GM21423 (cell line): Measurements from ENCODE around the gene CNP.

Experiments
- ATAC-seq: cut with Tn5 transposase; IDR thresholded peaks from one replicate; pipeline ENCODE4 v1.9.1; 2021; ENCODE audit warnings: mild to moderate bottlenecking, moderate library complexity; ENCODE audit not compliant: unreplicated experiment

CNP gene

DNA sequence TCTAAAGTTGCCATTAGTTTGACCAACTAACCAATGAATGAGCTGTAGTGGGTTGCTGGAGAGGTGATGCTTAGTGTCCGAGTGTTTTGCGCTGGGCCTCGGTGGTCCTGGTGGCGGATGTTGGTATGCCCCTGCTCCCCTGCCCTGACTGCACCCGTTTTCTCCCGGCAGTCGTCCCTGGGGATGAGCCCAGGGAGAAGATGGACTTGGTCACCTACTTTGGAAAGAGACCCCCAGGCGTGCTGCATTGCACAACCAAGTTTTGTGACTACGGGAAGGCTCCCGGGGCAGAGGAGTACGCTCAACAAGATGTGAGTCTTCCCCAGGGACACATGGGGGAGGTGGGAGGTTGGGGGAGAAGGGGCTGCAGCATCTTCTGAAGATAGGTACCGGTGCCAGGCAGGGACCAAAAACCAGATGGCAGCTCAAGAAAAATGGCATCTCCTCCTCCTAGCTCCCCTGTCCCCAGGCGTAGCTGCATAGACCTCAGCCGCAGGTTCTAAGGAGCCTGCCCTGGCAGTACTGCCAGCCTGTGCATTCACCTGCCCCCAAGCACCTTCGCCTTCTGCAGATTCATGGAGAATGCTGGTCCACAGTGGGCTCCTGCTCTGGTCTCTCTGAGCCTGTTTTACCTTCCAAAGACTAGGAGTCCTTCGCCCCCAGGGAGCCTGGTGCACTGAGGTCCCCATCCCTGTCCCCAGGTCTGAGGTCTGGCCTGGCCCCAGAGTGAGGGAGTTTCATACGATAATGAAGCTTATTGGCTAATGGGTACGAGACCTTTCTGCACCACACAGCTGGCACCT lies 5.3 kb downstream of the CNP start:
- ATAC-seq = no peak

DNA sequence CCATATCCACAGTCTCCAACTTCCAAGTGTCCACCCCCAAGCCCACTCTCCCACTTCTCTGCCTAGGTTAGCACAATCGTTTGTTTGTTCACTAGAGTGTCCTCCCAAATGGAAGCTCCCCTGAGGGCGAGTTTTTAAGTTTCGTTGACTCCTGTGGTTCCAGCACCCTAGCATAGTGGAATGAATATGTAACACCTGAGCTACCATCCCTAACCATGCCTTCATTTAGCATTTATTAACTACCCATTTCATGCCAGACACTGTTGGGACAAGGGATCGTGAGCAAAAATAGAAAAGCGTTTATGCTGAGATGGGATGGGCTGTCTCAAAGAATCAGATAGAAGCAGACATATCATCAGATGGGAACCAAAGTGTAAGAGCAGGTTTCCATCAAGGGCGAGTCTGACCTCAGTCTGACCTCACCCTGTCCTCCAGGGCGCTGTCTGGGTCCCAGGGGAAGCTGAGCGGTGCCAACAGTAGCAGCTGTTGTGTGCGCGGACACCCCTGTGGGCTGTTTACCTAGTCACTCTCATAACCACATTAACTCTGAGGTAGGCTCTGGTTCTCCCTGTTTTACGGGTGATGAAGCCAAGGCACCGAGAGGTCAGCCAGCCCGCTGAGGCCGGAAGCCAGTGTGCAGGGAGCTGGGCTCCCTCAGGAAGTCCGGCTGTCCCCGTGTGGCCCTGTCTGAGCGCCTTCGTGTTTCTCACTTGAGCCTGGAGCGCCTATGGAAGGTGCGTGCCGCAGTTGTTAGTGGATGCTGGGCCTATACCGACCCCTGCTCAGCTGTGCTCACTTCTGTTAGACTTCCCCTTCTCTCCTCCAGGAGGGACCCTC lies 6.2 kb downstream of the CNP start:
- ATAC-seq = no peak

DNA sequence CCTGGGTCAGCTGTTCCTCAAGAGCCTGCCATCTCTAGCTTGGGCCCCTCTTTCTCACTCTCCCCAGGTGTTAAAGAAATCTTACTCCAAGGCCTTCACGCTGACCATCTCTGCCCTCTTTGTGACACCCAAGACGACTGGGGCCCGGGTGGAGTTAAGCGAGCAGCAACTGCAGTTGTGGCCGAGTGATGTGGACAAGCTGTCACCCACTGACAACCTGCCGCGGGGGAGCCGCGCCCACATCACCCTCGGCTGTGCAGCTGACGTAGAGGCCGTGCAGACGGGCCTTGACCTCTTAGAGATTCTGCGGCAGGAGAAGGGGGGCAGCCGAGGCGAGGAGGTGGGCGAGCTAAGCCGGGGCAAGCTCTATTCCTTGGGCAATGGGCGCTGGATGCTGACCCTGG lies 6.8 kb downstream of the CNP start:
- no peak for ATAC-seq

DNA sequence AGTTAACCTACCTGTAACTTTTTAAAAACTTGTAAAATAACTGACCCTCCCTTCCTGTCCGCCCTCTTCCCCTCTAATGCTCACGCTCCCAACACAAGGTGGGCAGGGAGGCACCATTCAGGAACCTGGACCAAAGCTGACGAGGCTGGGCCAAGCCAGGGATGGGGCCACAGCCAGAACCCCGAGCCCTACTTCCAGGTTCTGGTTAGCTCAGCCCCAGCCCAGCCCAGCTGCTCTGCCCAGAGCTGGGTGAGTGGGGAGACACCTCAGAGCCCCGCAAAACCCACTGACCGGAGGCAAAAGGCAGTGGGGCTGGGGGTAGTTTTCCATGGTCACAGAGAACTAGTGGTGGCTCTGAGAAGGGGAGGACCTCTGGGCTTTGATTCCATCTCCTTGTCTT lies 7.4 kb downstream of the CNP start:
- ATAC-seq = no peak

DNA sequence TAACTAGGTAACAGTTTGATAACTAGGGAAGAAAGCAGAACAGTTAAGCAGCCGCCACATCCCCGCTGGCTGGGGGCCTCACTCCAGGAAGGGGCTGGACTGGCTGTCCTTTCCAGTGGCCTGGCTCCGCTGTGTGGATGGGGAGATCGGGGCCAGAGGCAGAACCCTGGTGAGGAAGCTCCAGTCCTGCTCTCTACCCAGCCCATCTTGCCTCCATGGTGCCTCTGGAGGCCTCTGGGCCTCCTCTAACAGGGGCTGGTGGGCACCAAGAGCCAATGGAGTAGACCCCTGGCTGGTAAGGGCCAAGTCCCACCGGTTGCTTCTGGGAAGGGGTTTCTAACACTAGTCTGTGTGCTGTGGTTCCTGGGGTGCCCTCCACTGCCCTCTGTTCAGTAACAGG lies 8.1 kb downstream of the CNP start:
- no peak for ATAC-seq

DNA sequence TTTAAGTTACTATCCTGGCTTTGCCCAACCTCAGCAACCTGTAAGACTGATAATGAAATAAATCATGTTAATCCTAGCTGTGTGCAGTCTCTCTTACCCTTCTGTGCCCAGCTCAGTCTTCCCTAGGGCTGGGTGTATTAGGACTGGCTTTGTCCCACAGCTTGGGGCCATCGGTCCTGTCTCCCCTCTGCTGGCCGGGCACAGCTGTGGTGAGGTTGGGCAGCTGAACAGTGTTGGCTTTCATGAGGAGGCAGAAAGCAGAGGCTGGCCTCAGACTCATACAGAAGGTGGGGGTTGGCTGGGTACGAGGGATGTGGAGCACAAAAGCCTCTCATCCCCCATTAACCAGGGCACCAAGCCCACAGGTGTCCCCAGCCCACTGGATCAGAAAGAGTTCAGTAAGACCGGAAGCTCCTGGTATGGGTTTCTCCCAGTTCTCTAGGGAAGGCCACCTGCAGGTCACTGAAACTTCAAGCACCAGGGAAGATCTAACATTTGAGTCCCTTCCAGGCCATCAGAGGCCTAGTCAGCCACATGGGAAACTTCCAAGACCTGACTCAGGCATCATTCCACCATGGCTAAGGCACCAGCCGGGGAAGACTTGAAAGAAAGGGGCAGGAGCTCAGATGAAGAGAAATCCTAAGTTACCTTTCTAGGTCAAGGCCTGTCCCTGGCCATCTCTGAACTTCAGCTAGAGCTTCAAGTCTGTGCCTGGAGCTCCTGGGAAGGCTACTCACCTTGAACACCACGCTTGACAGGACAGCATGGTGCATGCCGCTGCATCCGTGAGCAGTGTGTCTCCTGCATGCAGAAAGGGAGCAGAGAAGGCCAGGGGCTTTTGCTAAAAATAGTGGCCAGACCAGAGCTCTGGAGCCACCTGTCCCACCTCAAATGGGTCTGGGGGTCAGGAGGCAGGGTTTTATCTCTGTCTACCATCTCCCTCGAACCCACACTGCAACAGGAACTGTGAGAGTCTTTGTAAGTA lies 8.8 kb downstream of the CNP start:
- no peak for ATAC-seq

DNA sequence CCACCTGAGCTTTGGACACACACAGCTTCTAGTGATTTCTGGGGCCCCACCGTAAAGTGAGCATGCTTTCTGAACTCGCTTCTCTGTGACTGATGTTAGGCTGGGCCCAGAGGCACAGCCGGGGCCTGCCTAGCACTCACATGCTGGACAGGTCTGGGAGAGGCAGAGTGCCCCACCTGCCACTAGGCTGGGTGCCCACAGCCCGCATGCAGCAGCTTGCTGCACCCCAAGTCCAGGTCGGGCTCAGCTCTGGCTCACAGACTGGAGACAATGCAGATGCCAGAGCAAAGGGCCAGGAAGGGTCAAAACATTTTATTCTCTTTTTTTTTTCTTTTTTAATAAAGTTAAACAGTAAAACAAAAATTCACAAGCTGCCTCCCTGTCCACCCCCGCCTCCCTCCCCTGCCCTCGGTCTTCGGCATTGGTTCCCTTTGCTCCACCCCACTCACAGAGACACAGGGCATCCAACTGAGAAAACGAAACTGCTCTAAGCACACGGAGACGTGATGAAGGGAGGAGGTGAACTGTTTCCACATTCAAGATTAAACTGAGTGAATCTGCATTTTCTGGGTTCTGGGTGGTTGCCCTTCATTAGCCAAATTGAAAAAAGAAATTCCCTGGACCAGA lies 9.7 kb downstream of the CNP start:
- ATAC-seq = no peak

DNA sequence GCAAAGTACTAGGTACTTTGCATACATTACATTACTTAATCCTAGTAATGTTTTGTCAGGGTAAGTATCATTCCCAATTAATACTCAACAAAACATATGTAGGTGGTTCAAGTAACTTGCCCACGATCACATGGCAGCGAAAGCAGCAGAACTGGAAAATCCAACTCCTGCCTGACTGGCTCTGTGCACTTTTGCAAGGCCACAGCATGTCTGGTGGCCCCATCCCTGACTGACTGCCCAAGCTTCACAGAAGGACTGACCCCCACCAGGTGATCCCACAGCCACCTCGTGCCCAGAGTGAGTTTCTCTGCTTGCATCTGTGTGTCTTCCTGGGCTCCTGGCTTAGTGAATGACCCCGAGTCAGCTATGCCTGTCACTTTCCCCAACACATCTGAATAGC lies 11.4 kb downstream of the CNP start:
- ATAC-seq = no peak

DNA sequence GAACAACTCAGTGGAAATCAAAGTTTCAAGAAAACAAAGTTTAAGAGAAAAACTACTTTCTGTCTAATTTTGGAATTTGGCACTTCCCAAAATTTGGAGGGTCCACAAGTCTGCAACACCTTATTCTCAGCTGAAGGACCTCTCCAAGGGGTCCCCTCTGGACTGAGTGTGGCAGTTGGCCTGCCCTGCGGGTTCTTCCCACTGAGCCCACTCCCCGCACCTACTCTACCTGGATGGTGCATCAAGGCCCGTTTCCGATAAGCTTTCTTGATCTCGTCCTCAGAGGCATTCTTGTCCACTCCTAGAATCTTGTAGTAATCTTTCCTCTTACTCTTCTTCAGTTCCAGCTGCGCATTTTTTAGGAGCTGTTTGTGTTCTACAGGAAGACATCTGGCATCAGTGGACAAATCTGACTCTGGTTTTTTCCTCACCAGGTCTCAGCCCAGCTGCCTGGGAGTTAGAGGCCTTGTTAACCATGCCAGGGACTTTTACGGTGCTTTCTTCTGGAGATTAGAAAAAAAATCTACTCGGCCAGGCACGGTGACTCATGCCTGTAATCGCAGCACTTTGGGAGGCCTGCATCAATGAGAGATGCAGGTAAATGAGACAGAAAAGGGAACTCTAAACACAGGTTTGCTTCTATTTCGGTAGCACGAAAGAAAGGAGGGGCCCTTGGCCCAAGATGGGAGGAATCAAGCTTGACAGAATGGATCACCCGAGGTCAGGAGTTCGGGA lies 15.6 kb downstream of the CNP start:
- ATAC-seq = no peak

DNA sequence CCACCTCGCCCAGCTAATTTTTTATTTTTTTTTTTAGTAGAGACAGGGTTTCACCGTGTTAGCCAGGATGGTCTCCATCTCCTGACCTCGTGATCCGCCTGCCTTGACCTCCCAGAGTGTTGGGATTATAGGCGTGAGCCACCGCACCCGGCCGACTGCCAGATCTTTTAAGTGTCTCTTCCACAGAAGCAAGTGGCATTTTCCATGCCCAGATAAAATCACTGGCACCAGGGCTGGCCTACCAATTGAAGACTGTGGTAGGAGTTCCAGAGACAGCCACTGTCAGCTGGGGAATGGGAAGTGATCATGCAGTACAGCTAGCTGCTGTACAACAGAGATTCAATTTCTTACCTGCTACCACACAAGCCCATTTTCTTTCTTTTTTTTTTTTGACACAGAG lies 17.9 kb downstream of the CNP start:
- no peak for ATAC-seq

DNA sequence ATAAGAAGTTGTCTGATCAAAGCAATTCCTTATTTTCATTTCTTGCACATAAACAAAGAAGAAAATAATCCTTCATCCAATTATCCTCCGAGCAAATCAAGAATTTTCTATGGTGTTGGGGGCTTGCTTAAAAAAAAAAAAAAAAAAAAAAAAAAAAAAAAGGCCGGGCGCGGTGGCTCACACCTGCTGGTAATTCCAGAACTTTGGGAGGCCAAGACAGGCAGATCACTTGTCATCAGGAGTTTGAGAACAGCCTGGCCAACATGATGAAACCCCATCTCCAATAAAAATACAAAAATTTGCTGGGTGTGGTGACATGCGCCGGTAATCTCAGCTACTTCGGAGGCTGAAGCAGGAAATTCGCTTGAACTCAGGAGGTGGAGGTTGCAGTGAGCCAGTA lies 19.3 kb downstream of the CNP start:
- no peak for ATAC-seq

DNA sequence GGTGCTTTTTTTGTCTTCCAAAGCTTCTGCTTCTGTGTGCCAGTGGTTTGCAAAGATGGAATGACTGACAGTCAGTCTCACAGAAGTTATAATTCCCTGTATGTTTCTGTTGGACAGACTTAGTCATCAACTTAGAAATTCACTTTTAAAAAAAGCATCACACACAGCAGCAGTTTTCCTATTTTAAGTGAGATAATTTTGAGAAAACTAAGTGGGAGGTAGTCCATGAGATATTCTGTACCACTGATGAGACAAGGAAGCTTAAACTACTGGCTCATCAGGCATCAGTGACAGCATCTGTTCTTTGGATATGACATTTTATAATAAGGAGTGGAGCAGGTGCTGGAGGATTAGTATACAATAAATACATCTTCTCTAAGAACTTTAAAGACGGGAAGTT lies 20.0 kb downstream of the CNP start:
- ATAC-seq = no peak

DNA sequence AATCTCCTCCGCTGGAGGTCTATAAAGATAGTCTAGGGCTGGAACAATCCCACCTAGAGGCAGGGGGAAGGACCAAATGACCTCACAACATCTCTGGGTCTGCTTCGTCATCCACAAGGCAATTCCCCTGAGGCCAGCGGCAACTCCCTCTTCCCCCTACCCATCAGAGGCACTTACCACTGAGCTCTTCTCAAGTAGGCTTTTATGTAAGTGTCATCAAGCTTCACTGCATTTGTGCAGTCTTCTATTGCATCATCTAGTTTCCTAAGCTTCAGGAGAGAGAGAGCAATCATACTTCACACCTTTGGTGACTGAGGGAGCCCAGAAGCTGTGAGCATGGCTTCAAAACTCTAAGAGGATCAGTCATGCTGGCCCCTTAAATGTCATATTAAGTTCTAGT lies 21.0 kb downstream of the CNP start:
- ATAC-seq = no peak

DNA sequence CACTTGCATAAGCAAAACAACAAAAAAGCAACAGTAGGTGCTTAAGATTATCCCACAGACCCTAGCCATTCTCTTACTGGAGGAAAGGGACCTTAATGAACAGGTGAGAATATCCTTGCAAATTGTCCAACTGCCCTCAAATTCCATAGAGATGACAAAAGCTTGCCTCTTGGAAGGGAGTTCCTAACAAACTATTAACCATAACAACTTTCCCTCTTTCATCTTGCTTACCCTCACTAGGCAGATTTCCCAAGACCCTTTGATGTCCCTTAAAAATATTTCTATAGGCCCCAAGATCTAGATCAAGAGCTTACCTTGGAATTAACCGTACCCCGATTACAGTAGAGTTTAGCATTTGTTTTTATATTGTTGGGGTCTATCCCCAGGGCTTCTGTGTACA lies 21.8 kb downstream of the CNP start:
- ATAC-seq = no peak

DNA sequence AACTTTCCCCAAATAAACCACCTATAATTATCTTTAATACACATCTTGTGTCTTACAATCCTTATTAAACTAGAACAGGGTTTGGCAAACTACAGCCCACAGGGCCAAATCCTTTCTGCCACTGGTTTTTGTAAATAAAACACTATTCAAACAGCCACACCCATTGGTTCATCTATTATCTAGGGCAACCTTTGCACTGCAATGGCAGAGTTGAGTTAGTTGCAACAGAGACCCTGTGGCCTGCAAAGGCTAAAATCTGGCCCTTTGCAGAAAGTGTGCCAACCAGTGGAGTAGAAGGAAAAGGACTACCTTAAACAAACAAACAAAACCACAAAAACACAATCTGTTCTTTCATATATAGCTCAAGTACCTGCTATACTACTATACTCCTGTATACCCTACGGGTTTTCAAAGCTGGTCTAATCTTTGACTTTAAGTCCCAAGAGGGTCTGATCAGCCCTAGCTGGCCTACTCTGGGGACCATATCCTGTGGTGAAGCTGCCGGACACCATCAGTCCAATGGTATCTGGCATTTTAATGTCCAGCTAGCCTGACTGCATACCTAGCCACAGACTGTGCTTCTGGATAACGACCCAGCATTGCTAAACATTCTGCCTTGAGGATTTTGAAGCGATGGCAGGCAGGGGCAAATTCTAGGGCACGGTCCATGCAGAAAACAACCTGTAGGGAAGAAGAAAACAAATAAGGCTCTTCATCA lies 23.3 kb downstream of the CNP start:
- no peak for ATAC-seq

DNA sequence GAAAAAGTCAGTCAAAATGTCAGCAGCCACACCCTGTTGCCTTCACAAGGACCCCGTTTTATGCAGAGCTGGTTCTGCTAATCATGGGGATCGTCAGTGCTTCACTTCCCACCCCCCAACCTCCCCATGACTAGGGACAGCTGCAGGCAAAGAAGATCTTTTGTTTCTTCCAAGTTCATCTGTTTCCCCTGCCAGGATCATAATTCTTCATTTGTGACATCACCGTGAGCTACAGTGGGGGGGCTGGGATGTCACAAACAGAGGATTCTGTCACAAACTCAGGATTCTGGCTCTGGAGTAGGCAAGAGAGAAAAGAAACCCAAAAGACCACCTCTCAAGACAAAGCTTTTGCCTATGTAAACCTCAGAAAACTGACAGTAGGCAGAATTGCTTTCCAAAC lies 26.0 kb downstream of the CNP start:
- no peak for ATAC-seq

DNA sequence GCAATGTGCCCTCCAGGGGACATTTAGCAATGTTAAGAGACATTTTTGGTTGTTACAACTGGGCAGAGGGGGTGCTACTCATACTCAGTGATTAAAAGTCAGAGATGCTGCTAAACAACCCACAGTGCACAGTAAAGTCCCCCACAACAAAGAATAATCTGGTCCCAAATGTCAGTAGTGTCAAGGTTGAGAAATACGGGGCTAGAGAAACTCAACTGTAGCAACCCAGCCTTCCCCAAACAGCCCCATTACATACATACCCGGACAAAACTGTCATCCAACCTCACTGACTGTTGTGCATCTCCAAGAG lies 30.2 kb downstream of the CNP start:
- no peak for ATAC-seq

DNA sequence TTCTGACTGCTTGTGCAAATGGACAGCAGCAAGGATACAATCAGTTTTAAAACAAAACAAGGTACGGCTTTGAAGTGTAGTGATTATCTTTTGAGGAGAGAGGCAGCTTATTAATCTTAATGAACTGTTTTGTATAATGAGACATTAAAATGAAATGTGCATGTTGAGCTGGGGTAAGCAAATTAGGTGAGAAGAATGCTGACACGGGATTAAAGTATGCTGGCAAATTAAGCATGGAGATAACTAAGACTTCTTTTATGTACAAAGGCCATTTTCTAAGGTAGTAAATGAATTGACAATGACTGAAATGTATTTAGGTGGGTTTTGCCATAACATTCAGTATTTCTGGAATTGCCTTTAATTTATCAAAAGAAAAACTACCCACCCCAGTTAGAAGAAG lies 31.9 kb downstream of the CNP start:
- ATAC-seq = no peak

DNA sequence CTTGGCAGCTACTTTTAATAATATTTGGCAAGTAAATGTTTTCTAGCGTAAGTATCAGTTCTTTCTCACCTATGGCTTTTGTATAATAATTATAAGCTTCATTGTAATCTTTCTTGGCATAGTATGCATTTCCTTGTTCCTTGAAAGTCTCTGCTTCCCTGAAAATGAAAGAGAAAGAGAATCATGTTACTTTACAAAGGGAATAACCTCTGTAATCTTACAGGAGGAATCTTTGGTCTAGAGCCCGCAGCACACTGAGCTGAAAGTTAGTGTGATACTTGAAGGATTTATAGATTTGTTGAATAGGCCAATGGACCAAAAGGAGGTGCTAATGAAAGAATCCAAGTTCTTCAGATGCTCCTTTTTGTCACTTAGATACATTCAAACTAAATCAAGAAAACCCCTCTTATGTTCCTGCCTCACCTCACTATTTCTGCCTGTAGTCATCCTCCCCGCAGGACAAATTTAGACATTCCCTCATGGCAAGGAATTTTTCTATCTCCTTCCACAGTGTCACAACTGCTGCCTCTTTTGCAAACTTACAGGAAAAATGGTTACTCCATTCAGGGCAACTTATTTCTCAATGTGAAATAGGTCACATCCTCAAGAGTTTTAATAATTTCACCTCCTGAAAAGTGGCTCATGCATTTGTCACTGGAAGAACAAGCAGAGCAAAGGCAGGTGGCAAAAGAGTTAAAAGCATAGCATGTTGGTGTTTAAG lies 34.0 kb downstream of the CNP start:
- no peak for ATAC-seq
